Heart right ventricle (tissue), 16 donors: ENCODE measurements around the gene TMEM106C. TPM values are rescaled to one million over a fixed set of nuclear protein-coding genes. Genes with fewer than 3 reads are reported as not detected.

Source experiments
- ATAC-seq, 8 donors: fragments of 200-7000 bp; cut with Tn5 transposase; one replicate each; pipeline ENCODE4 v1.9.1; 2020; ENCODE audit warnings: mild to moderate bottlenecking in 8 of 8, moderate library complexity in 8 of 8, moderate number of reproducible peaks in 1 of 8
- DNase-seq, 2 donors: peaks; one replicate each; pipeline ENCODE4 v3.0.0-alpha.2; 2020
- H3K27ac ChIP-seq, 10 donors: fragments of 200-600 bp; sonication (generic) in 2 of 10; one replicate each; pipeline versions ENCODE4 v1.5.0 to v1.8.0; 2020 to 2022; ENCODE audit warnings: mild to moderate bottlenecking in 3 of 10
- H3K27me3 ChIP-seq, 7 donors: fragments of 200-600 bp; one replicate each; pipeline ENCODE4 v1.8.0; 2021 to 2022; ENCODE audit warnings: mild to moderate bottlenecking in 2 of 7
- H3K36me3 ChIP-seq, 9 donors: fragments of 200-600 bp; sonication (generic) in 1 of 9; one replicate each; pipeline versions ENCODE4 v1.5.0 to v1.8.0; 2020 to 2022; ENCODE audit warnings: mild to moderate bottlenecking in 2 of 9
- H3K4me1 ChIP-seq, 9 donors: fragments of 200-600 bp; sonication (generic) in 1 of 9; one replicate each; pipeline versions ENCODE4 v1.5.0 to v1.8.0; 2020 to 2022; ENCODE audit warnings: mild to moderate bottlenecking in 4 of 9
- H3K4me3 ChIP-seq, 10 donors: fragments of 200-600 bp; sonication (generic) in 2 of 10; one replicate each; pipeline versions ENCODE4 v1.5.0 to v1.8.0; 2020 to 2022; ENCODE audit warnings: mild to moderate bottlenecking in 7 of 10, moderate library complexity in 2 of 10
- H3K9me3 ChIP-seq, 11 donors: fragments of 200-600 bp in 10 of 11; sonication (generic) in 2 of 11; one replicate each; pipeline versions ENCODE4 v1.5.0 to v1.8.0; 2013 to 2022; ENCODE audit warnings: mild to moderate bottlenecking in 2 of 11, control low read depth in 1 of 11, moderate library complexity in 1 of 11
- CTCF ChIP-seq, 9 donors: fragments of 200-600 bp; sonication (generic) in 2 of 9; IDR thresholded peaks; one replicate each; pipeline versions ENCODE4 v1.5.0 to v1.8.0; 2021 to 2022; ENCODE audit warnings: antibody characterized with exemption in 9 of 9, mild to moderate bottlenecking in 5 of 9, moderate library complexity in 1 of 9
- WGBS, 2 donors: extraction: QIAGEN DNeasy Blood & Tissue Kit; methylation state at CpG; one replicate each; pipeline ENCODE4 v1.1.7; 2013; ENCODE audit warnings: inconsistent platforms in 1 of 2; 5-methylcytosine and 5-hydroxymethylcytosine counted together
- intact Hi-C, 10 donors: fragments of 100-400 bp; cut with DNase I; formaldehyde crosslinking; loops; one replicate each; pipeline versions ENCODE4 v1.11.1 to v1.14.2; 2022
- polyA plus RNA-seq, 2 donors: library from polyadenylated mRNA; stranded (reverse); fragments of 200-250 nt; gene quantifications; one replicate each; pipeline ENCODE4 v1.2.3, GENCODE V29; 2013
- total RNA-seq, 10 donors: library from RNA; stranded (reverse); fragmentation: NEBNext Ultra II Directional in 3 of 10; extraction: Animal tissue kit (Norgen Biotek cat#: 25700) in 3 of 10; gene quantifications; one replicate each; pipeline versions ENCODE4 v1.2.1 to v1.2.4, GENCODE V29; 2021 to 2023
- donor health status: Arrhythmogenic right ventricular cardiomyopathy.
- donor health status: ischemic (EF 13 %, LVEDD 7.1; RV severe dilation, severe dysfunction).
- donor health status: healthy with polysubstance abuse.
- donor health status: DM: no; HTN: yes; CAD: no.
- donor health status: DM: no; HTN: no; CAD: no.
- donor health status: ischemic (EF 25% LVEDD 6.9; RV normal size, moderate dysfunction).
- donor health status: ischemic (EF 25% LVEDD 5.7; RV mildly dilated, moderate dysfunction).
- donor health status: healthy.
- donor health status: DM: yes; HTN: yes; CAD: no.
- donor health status: Ischemic cardiomyopathy.
- donor health status: ischemic (EF 35%, LVEDD 5.7; RV mildly dilated, moderate dysfunction).
- donor health status: nonischemic (EF 11% LVEDD 7.7; RV severe dilation, severe dysfunction).
- donor health status: DM: yes; HTN: yes; CAD: no.
- donor health status: PGD.
- donor health status: ischemic (EF 29% LVEDD 5.4; RV normal size, mild dysfunction).
- donor health status: nonischemic (EF 23%, LVEDD 6.1; RV moderate dilation, normal function).

Gene TMEM106C
- total and polyA plus RNA-seq, 12 donors: 22.3 to 61.8 (median 40.0) TPM

DNA sequence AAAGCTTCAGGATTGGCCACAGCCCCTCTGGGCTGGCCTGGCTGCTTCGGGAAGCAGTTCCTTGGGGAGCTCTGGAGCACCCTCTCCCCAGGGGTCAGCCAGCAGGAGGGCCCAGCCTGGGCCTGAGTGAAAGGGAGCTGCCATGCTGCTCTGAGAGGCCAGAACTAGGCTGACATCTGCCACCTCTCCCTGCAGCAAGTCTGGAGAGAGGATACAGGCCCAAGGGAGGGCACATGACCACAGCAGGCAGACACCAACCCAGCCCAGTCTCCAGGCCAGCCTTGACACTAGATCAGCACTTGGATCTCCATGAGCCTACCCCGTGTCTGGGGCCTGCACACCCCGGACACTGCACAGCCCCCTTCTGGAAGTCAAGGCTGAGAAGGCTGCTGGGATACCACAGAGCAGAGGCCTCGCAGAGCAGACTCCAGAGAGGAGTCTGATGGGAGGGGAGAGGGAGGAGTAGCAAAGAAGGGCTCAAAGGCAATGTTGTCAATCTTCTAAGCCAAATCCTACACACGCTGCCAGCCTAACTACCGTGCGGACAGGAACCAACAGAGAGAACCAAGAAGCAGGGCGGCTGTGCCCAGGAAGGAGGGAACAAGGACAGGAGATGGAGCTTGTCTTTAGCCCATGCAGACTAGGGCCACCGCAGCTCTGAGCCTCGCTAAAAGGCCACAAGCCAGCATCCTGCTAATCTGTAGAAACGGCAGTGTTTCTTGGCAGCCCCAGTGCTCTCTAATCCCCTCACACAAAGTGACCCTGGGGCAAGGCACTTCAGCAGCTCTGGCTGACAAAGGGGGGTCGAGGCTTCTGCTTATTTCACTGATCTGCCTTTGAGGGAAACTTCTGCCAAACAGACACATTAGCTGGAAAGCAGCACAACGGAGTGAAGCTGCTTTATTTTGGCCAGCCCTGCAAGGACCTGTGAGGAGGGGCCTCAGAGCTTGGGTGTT, 28.0 kb downstream of the TMEM106C start:
- H3K4me1 ChIP-seq: peaks cover 0 to 23% (median 13%) of the 10 kb centered on the region in 9 donors
- H3K27me3 ChIP-seq: peaks cover 0 to 6% (median 0%) of the 10 kb centered on the region in 7 donors
- H3K36me3 ChIP-seq: no peaks in the 10 kb centered on the region
- ATAC-seq (no peak), DNase-seq (peak in 1 of 2 donors; percentile 9)
- intact Hi-C loops: no loop called here
- TF ChIP-seq CTCF (IDR thresholded peaks at IDR 0.05): no peak
- no peaks in the 10 kb centered on the region for H3K9me3 ChIP-seq
- no peak overlapping the region for H3K27ac ChIP-seq
- WGBS, 2 donors: 51 to 52% methylated on average over 13 of the region's 13 CpGs
- no peak overlapping the region for H3K4me3 ChIP-seq

DNA sequence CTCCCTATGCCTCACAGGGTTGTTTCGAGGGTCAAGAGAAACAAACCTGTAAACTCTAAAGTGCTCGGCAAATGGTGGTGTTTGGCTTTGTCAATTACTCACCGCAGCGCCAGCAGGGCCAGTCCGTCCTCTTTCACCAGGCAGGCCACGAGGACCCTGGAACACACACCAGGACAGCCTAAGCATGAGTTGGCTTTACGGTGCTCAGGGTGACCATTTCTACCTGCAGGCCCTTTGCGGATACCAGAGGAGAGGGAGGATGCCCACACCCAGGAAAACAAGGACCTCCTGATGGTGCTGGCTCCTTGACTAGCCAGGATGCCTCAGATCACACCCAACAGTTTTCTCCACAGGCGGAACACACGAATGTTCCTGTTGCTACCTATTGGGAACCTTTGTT, 29.4 kb downstream of the TMEM106C start:
- H3K9me3 ChIP-seq: no peaks in the 10 kb centered on the region
- intact Hi-C loops: no loop called here
- no peak for TF ChIP-seq CTCF (IDR thresholded peaks at IDR 0.05)
- WGBS, 2 donors: 94 to 96% methylated on average over 10 of the region's 10 CpGs
- H3K27me3 ChIP-seq: peaks cover 0 to 15% (median 2%) of the 10 kb centered on the region in 7 donors
- ATAC-seq: no peak
- H3K4me1 ChIP-seq: peaks cover 0 to 25% (median 15%) of the 10 kb centered on the region in 9 donors
- H3K4me3 ChIP-seq: no peak overlapping the region
- DNase-seq: no peak
- H3K36me3 ChIP-seq: no peaks in the 10 kb centered on the region
- H3K27ac ChIP-seq: no peak overlapping the region

DNA sequence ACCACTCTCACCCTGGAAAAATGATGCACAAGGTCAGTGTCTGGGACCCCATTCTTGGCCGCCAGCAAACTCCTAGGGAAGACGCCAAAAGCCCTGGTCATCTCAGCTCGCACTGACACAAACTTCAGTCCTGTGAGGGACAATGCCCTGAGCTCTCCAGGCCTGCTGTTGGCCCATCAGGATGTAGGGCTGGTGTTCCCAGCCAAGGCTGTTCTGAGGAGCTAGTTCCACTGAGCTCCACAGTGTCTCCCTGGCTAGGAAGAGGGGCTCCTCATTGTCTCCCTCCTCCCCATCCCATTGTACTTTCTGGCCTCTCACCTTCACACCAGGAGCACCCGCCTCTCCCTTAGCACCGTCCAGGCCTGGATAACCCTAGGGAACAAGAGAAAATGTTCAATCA, 30.1 kb downstream of the TMEM106C start:
- intact Hi-C loops: no loop called here
- H3K9me3 ChIP-seq: no peaks in the 10 kb centered on the region
- H3K36me3 ChIP-seq: no peaks in the 10 kb centered on the region
- ATAC-seq: no peak
- DNase-seq: no peak
- 96% methylated on average over 5 of the region's 5 CpGs for WGBS, 2 donors
- no peak overlapping the region for H3K27ac ChIP-seq
- no peak overlapping the region for H3K4me3 ChIP-seq
- peaks cover 0 to 22% (median 6%) of the 10 kb centered on the region in 7 donors for H3K27me3 ChIP-seq
- TF ChIP-seq CTCF (IDR thresholded peaks at IDR 0.05): no peak
- H3K4me1 ChIP-seq: peaks cover 0 to 25% (median 11%) of the 10 kb centered on the region in 9 donors

GRCh38 chr12:47995981-47996401, 32.6 kb downstream of the TMEM106C start:
- Histone ChIP-seq H3K27me3 (peaks cover 0 to 46% (median 17%) of the 10 kb centered on the region in 7 donors), H3K27ac (no peak overlapping the region), H3K9me3 (no peaks in the 10 kb centered on the region), H3K4me3 (no peak overlapping the region), H3K4me1 (peaks cover 0 to 25% (median 14%) of the 10 kb centered on the region in 9 donors), H3K36me3 (no peaks in the 10 kb centered on the region)
- ATAC-seq (peak in 4 of 8 donors; percentile 32 to 55 (median 46)), DNase-seq (peak in 1 of 2 donors; percentile 31)
- intact Hi-C loops: no loop called here
- 20 to 26% methylated on average over 4 of the region's 4 CpGs for WGBS, 2 donors
- no peak for TF ChIP-seq CTCF (IDR thresholded peaks at IDR 0.05)
